Transverse colon (tissue), 4 donors: ENCODE data around the gene UBE2F. TPM values are rescaled to one million over a fixed set of nuclear protein-coding genes. Genes with fewer than 3 reads are reported as not detected.

Experiments
- DNase-seq: peaks from one replicate; pipeline ENCODE4 v3.0.0-alpha.2; 2019
- H3K27ac ChIP-seq, 4 donors: fragments of 200-600 bp; sonication (generic); 2 replicates each; pipeline ENCODE4 v1.5.1; 2016 to 2018; ENCODE audit warnings: inconsistent platforms in 4 of 4
- H3K27me3 ChIP-seq: fragments of 200-600 bp; sonication (generic); 2 replicates; pipeline ENCODE4 v1.5.1; 2017; ENCODE audit warnings: inconsistent platforms
- H3K36me3 ChIP-seq, 4 donors: fragments of 200-600 bp; sonication (generic); 2 replicates each; pipeline ENCODE4 v1.5.1; 2017 to 2019; ENCODE audit warnings: inconsistent platforms in 4 of 4
- H3K4me1 ChIP-seq, 4 donors: fragments of 200-600 bp; sonication (generic); 2 replicates each; pipeline ENCODE4 v1.5.1; 2017 to 2020; ENCODE audit warnings: inconsistent platforms in 4 of 4
- H3K4me3 ChIP-seq, 4 donors: fragments of 200-600 bp; sonication (generic); 1 replicate in 1 of 4; 2 replicates in 3 of 4; pipeline versions ENCODE4 v1.5.1 to v1.6.1; 2017 to 2019; ENCODE audit warnings: inconsistent platforms in 4 of 4
- H3K9me3 ChIP-seq, 2 donors: fragments of 200-600 bp; sonication (generic); 2 replicates each; pipeline ENCODE4 v1.5.1; 2017 to 2019; ENCODE audit warnings: inconsistent platforms in 2 of 2
- EP300 ChIP-seq: sonication (generic); formaldehyde crosslinking; IDR thresholded peaks from one replicate; pipeline ENCODE4 v1.6.1; 2017; ENCODE audit warnings: antibody characterized with exemption, low read depth
- POLR2A ChIP-seq: fragments of 450-650 bp; IDR thresholded peaks from one replicate; pipeline ENCODE4 v1.6.1; 2016; ENCODE audit warnings: antibody characterized with exemption, mild to moderate bottlenecking, moderate library complexity
- POLR2AphosphoS5 ChIP-seq, 3 donors: sonication (generic); formaldehyde crosslinking; IDR thresholded peaks; one replicate each; pipeline ENCODE4 v1.6.1; 2016; ENCODE audit warnings: antibody characterized with exemption in 3 of 3
- WGBS, 2 donors: methylation state at CpG; one replicate each; pipeline ENCODE4 v1.1.5; 2018; ENCODE audit warnings: low coverage in 1 of 2; 5-methylcytosine and 5-hydroxymethylcytosine counted together
- in situ Hi-C, 4 donors: fragments of 200-750 bp; cut with MboI; loops; one replicate each; pipeline versions ENCODE4 v1.15.0 to v1.15.1; 2017; ENCODE audit warnings: low sequenced_read_pairs in 3 of 4, low pct_ligation_motif_present in 1 of 4, low pct_unique_long_range_greater_than_20kb in 1 of 4
- intact Hi-C: fragments of 100-400 bp; cut with DNase I; formaldehyde crosslinking; loops from one replicate; pipeline ENCODE4 v1.15.1; 2023; ENCODE audit warnings: low total_unique reads
- total RNA-seq, 4 donors: library from RNA; depleted of rRNA; stranded (reverse); fragments of >200 nt; gene quantifications; one replicate each; pipeline ENCODE4 v1.1.0, GENCODE V29; 2016
- TF ChIP-seq, protein P1 (sequence below), 5 experiments: fragments of 200-600 bp in 3 of 5; fragments of 450-650 bp in 2 of 5; sonication (generic) in 3 of 5; IDR thresholded peaks; 1 replicate in 2 of 5; 2 replicates in 3 of 5; pipeline ENCODE4 v1.5.1; 2016 to 2017; ENCODE audit warnings: antibody characterized with exemption in 5 of 5, inconsistent platforms in 3 of 5, mild to moderate bottlenecking in 2 of 5, moderate library complexity in 1 of 5

The UBE2F gene
- total RNA-seq, 4 donors from 2014 or later = 66.8 to 79.4 (median 70.5) TPM

DNA sequence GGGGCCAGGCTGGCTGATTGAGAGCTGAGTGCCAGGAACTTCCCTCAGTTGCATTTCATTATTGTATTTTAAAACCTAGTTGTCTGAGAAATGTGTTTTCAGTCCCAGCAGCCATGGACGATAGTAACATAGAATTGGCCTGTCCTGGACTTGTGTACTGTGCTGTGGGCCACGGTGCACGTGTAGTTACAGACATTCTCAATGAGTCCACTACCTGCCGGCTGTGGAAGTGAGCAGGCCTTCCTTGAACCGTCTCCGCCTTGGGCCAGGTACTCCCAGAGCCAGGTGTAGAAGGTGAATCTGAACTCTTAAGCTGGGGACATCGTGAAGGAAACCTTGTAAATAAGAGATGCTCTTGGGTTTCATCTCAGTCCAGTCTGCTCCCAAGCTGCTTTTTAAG is 47.0 kb downstream of the UBE2F start:
- Histone ChIP-seq H3K27ac (no peak overlapping the region), H3K27me3 (no peaks in the 10 kb centered on the region), H3K9me3 (no peaks in the 10 kb centered on the region), H3K36me3 (no peaks in the 10 kb centered on the region), H3K4me1 (peaks cover 0 to 7% (median 0%) of the 10 kb centered on the region in 4 donors), H3K4me3 (no peak overlapping the region)
- WGBS, 2 donors = 95% methylated on average over 7 of the region's 7 CpGs; no CpG with 5 or more reads in 1 of the 2 donors
- in situ Hi-C loops = no loop called here
- DNase-seq = no peak
- TF ChIP-seq POLR2A = no peak
- no peak for TF ChIP-seq EP300
- no peak for TF ChIP-seq POLR2AphosphoS5 (IDR thresholded peaks at IDR 0.05)
- TF ChIP-seq, protein P1, sequence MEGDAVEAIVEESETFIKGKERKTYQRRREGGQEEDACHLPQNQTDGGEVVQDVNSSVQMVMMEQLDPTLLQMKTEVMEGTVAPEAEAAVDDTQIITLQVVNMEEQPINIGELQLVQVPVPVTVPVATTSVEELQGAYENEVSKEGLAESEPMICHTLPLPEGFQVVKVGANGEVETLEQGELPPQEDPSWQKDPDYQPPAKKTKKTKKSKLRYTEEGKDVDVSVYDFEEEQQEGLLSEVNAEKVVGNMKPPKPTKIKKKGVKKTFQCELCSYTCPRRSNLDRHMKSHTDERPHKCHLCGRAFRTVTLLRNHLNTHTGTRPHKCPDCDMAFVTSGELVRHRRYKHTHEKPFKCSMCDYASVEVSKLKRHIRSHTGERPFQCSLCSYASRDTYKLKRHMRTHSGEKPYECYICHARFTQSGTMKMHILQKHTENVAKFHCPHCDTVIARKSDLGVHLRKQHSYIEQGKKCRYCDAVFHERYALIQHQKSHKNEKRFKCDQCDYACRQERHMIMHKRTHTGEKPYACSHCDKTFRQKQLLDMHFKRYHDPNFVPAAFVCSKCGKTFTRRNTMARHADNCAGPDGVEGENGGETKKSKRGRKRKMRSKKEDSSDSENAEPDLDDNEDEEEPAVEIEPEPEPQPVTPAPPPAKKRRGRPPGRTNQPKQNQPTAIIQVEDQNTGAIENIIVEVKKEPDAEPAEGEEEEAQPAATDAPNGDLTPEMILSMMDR (IDR thresholded peaks at IDR 0.05) = no peak
- intact Hi-C loops = no loop called here

DNA sequence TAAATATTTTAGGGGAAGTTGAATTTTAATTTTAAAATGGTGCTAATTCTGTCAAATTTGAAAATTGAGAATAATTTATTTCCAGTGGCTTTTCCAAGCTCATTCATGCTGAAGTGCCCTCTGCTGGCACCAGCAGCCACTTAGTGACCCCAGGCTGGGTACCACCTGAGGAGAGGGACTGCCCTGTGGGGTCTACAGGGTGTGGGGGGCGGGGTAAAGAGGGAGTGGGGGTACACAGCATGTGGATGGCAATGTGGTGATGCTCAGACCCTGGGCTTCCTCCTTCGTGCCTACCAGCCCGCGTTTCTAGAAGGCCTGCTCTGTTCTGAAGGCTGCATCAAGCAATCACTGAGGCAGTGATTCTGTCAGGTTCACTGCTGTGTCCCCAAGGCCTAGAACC is 48.9 kb downstream of the UBE2F start:
- Histone ChIP-seq H3K27ac (no peak overlapping the region), H3K4me1 (no peaks in the 10 kb centered on the region), H3K4me3 (no peak overlapping the region), H3K36me3 (no peaks in the 10 kb centered on the region), H3K9me3 (no peaks in the 10 kb centered on the region), H3K27me3 (no peaks in the 10 kb centered on the region)
- in situ Hi-C loops (no loop called here), intact Hi-C loops (no loop called here)
- 84 to 95% methylated on average over 3 to 4 of the region's 4 CpGs for WGBS, 2 donors
- no peak for DNase-seq
- TF ChIP-seq POLR2A (no peak), POLR2AphosphoS5 (IDR thresholded peaks at IDR 0.05) (no peak), EP300 (no peak)
- TF ChIP-seq, protein P1 (IDR thresholded peaks at IDR 0.05) = no peak

DNA sequence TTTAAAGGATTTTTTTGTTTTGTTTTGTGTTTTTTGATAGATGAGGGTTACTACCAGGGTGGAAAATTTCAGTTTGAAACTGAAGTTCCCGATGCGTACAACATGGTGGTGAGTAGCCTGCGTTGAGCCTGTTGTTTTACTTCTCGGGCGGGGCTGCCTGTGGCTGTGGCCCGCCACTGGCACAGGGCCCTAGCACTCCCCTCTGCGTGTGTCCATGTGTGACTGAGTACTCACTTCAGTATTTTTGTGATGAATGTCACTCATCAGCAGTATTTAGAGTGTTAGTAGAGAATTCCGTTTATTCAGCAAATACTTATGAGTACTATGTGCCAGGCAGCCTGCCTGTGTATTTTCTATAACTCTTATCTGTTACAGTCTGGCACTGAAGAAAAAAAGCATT is 49.7 kb downstream of the UBE2F start:
- no peak overlapping the region for H3K4me3 ChIP-seq
- H3K9me3 ChIP-seq = no peaks in the 10 kb centered on the region
- no peaks in the 10 kb centered on the region for H3K36me3 ChIP-seq
- in situ Hi-C loops = no loop called here
- DNase-seq = no peak
- no peak for TF ChIP-seq EP300
- TF ChIP-seq, protein P1 (IDR thresholded peaks at IDR 0.05) = no peak
- TF ChIP-seq POLR2A = no peak
- no peak for TF ChIP-seq POLR2AphosphoS5 (IDR thresholded peaks at IDR 0.05)
- H3K27ac ChIP-seq = no peak overlapping the region
- 83 to 85% methylated on average over 7 to 8 of the region's 8 CpGs for WGBS, 2 donors
- H3K4me1 ChIP-seq = no peaks in the 10 kb centered on the region
- H3K27me3 ChIP-seq = no peaks in the 10 kb centered on the region
- intact Hi-C loops = no loop called here

DNA sequence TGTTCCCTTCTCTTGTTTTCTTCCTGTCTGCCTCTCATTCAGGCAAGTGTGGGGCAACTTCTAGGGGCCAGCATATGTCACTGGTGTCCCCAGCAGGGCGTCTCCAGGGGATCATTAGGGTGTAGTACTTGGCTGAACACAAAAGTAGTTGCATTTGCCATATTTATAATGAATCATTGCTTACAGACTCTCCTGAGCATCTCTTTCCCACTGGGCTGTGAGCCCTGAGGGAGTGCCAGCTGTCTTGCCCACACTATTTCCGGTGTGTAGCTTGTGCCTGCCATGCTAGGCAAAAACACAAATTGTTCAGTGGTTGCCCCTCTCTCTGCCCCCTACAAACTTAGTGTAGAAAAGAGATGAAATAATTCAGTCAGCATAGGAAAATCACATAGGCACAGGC is 53.1 kb downstream of the UBE2F start:
- no peak overlapping the region for H3K27ac ChIP-seq
- in situ Hi-C loops (no loop called here), intact Hi-C loops (no loop called here)

More for the DNA sequence above, 53.1 kb downstream of the UBE2F start:
- no peak for DNase-seq
- WGBS, 2 donors = 60 to 90% methylated on average over 1 to 2 of the region's 2 CpGs
- Histone ChIP-seq H3K4me1 (no peaks in the 10 kb centered on the region), H3K4me3 (no peak overlapping the region), H3K27me3 (no peaks in the 10 kb centered on the region), H3K36me3 (no peaks in the 10 kb centered on the region), H3K9me3 (no peaks in the 10 kb centered on the region)
- TF ChIP-seq EP300 (no peak), POLR2A (no peak), POLR2AphosphoS5 (IDR thresholded peaks at IDR 0.05) (no peak)
- TF ChIP-seq, protein P1 (IDR thresholded peaks at IDR 0.05) = no peak
